ENCODE measurements around the gene LZTFL1. TPM values are rescaled to one million over a fixed set of nuclear protein-coding genes. Genes with fewer than 3 reads are reported as not detected.

Gene LZTFL1
- total RNA-seq, 1 donor from 2014 or later: 17.6 TPM

DNA sequence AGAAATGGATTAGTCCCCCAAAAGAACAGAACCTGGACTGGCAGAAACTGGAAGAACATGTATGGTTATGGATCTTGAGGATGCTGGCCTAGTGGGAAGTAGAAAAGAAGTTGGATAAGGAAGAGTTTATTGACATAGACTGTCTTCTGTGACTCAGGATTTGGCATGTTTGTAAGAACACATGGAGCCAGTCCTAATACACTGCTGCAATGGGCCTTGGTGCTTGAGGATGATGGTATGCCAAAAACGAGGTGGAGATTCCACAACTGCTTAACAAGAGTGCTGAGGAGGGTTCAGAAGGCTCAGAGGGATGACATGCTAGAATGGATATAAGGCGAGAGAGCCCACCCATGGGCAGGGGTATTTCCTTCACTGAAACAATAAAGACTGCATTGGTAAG, 22.4 kb downstream of the LZTFL1 start:
- Mint-ChIP-seq H3K36me3 (ENCODE audit: low read depth) (peaks cover 23% of the 10 kb centered on the region), H3K27ac (ENCODE audit: unreplicated experiment) (no peak overlapping the region), H3K4me1 (no peaks in the 10 kb centered on the region), H3K4me3 (no peak overlapping the region), H3K9me3 (no peaks in the 10 kb centered on the region), H3K27me3 (ENCODE audit: low read depth) (no peaks in the 10 kb centered on the region)
- DNase-seq (ENCODE audit: low read depth, low spot score): no peak
- no peak for TF ChIP-seq CTCF (conservative IDR thresholded peaks at IDR 0.05)

DNA sequence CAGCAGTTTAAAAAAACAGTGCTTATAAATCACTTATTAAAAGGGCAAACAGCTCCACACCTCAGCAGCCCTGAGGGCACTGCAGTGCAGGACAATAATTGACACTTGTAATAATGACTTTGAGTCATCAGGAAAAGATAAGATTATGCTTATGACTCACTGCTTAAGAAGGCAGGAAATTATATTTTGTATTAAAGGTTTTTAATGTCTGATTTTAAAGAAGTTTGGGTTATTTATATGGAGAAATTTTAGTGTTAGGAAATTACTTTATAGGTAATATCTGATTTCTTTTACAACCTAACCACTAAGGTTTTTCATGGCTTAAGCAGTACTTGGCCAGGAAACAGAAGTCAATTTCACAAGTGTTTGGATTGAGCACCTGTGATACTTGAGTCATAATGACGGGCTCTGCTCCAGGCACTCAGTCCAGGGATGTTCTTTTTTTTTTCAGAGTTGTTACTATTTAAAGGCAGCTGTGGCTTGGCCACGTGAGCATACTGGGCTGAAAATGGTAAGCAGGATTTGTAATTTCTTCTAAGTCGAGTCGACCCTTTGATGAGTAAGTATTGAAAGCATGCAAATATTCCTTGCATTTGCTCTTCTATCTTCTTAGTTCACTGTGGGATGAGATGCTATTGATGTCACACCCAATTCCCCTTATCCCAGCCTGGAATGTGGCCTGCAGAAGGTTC, 23.9 kb downstream of the LZTFL1 start:
- H3K27me3 Mint-ChIP-seq (ENCODE audit: low read depth): no peaks in the 10 kb centered on the region
- DNase-seq (ENCODE audit: low read depth, low spot score): no peak
- no peaks in the 10 kb centered on the region for H3K9me3 Mint-ChIP-seq
- peaks cover 30% of the 10 kb centered on the region for H3K36me3 Mint-ChIP-seq (ENCODE audit: low read depth)
- H3K4me1 Mint-ChIP-seq: no peaks in the 10 kb centered on the region
- no peak overlapping the region for H3K27ac Mint-ChIP-seq (ENCODE audit: unreplicated experiment)
- no peak overlapping the region for H3K4me3 Mint-ChIP-seq
- no peak for TF ChIP-seq CTCF (conservative IDR thresholded peaks at IDR 0.05)

- DNase-seq (ENCODE audit: low read depth, low spot score): no peak
- Mint-ChIP-seq H3K9me3 (no peaks in the 10 kb centered on the region), H3K4me3 (no peak overlapping the region), H3K27me3 (ENCODE audit: low read depth) (no peaks in the 10 kb centered on the region), H3K27ac (ENCODE audit: unreplicated experiment) (no peak overlapping the region), H3K36me3 (ENCODE audit: low read depth) (peaks cover 28% of the 10 kb centered on the region), H3K4me1 (no peaks in the 10 kb centered on the region)
- TF ChIP-seq CTCF (conservative IDR thresholded peaks at IDR 0.05): no peak
Observed at GRCh38 chr3:45816544-45816943, 25.4 kb downstream of the LZTFL1 start.

DNA sequence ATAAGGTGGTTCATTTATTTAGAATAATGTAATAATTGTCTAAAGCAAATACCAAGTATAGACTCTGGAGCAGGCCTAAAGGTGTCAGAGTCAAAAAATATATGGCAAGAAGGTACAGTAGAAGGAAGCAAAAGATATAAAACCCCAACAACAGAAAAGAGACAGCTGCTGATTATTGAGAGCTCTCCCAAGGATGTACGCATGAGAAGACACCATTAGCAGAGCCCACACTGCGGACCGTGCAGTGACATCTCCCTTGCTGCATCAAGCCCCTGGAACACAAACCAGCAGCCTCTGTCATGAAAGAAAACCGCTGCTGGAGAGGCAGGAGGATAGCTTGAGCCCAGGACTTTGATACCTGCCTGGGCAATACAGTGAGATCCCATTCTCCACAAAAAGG, 27.6 kb downstream of the LZTFL1 start:
- H3K4me1 Mint-ChIP-seq: no peaks in the 10 kb centered on the region
- no peaks in the 10 kb centered on the region for H3K9me3 Mint-ChIP-seq
- no peaks in the 10 kb centered on the region for H3K27me3 Mint-ChIP-seq (ENCODE audit: low read depth)
- no peak overlapping the region for H3K27ac Mint-ChIP-seq (ENCODE audit: unreplicated experiment)
- no peak overlapping the region for H3K4me3 Mint-ChIP-seq
- DNase-seq (ENCODE audit: low read depth, low spot score): no peak
- no peak for TF ChIP-seq CTCF (conservative IDR thresholded peaks at IDR 0.05)
- peaks cover 23% of the 10 kb centered on the region for H3K36me3 Mint-ChIP-seq (ENCODE audit: low read depth)

- no peaks in the 10 kb centered on the region for H3K27me3 Mint-ChIP-seq (ENCODE audit: low read depth)
- no peaks in the 10 kb centered on the region for H3K36me3 Mint-ChIP-seq (ENCODE audit: low read depth)
- no peak for TF ChIP-seq CTCF (conservative IDR thresholded peaks at IDR 0.05)
- H3K4me1 Mint-ChIP-seq: no peaks in the 10 kb centered on the region
- H3K27ac Mint-ChIP-seq (ENCODE audit: unreplicated experiment): no peak overlapping the region
- H3K4me3 Mint-ChIP-seq: no peak overlapping the region
- peaks cover 4% of the 10 kb centered on the region for H3K9me3 Mint-ChIP-seq
- DNase-seq (ENCODE audit: low read depth, low spot score): no peak
Observed at GRCh38 chr3:45807681-45808540, 34.0 kb downstream of the LZTFL1 start.
